SK-N-SH treated with all-trans-retinoic acid at 6 μM for 48 hours (cell line): ENCODE data around the gene GLDN.

ENCODE experiments used
- ATAC-seq: fragments of 200-7000 bp; cut with Tn5 transposase; 3 replicates; pipeline ENCODE4 v1.9.1; 2020; ENCODE audit warnings: mild to moderate bottlenecking, moderate library complexity
- ARNTL ChIP-seq: fragments of 450-650 bp; formaldehyde crosslinking; IDR thresholded peaks from 2 replicates; pipeline ENCODE4 v1.5.0; 2020; ENCODE audit warnings: low read depth, mild to moderate bottlenecking, moderate library complexity, borderline replicate concordance
- BACH2 ChIP-seq: fragments of 250-450 bp; sonication (Bioruptor Pico); IDR thresholded peaks from 2 replicates; pipeline ENCODE4 v1.9.0; 2021; ENCODE audit warnings: mild to moderate bottlenecking, borderline replicate concordance
- ESRRG ChIP-seq: fragments of 250-450 bp; sonication (Bioruptor Pico); IDR thresholded peaks from 2 replicates; pipeline ENCODE4 v1.6.1; 2021; ENCODE audit warnings: mild to moderate bottlenecking
- GLIS3 ChIP-seq: fragments of 250-450 bp; sonication (Bioruptor Pico); IDR thresholded peaks from 2 replicates; pipeline ENCODE4 v1.5.0; 2020; ENCODE audit warnings: mild to moderate bottlenecking, moderate library complexity
- OSR1 ChIP-seq: fragments of 250-450 bp; sonication (Bioruptor Pico); IDR thresholded peaks from 2 replicates; pipeline ENCODE4 v1.8.0; 2022; ENCODE audit warnings: moderate library complexity, mild to moderate bottlenecking, inconsistent platforms
- RARB ChIP-seq: fragments of 250-450 bp; sonication (Bioruptor Pico); IDR thresholded peaks from 2 replicates; pipeline ENCODE4 v1.8.0; 2021; ENCODE audit warnings: mild to moderate bottlenecking, moderate library complexity
- SNAI2 ChIP-seq: fragments of 250-450 bp; sonication (Bioruptor Pico); IDR thresholded peaks from 2 replicates; pipeline ENCODE4 v1.5.0; 2020; ENCODE audit warnings: mild to moderate bottlenecking, moderate library complexity
- TCF4 ChIP-seq: fragments of 250-450 bp; sonication (Bioruptor Pico); IDR thresholded peaks from 2 replicates; pipeline ENCODE4 v1.8.0; 2021; ENCODE audit warnings: mild to moderate bottlenecking, moderate library complexity, borderline replicate concordance
- TOX ChIP-seq: fragments of 250-450 bp; sonication (Bioruptor Pico); IDR thresholded peaks from 2 replicates; pipeline ENCODE4 v1.8.0; 2021; ENCODE audit warnings: mild to moderate bottlenecking, moderate library complexity, borderline replicate concordance
- ZC3H10 ChIP-seq: fragments of 250-450 bp; sonication (Bioruptor Pico); IDR thresholded peaks from 2 replicates; pipeline ENCODE4 v1.5.1; 2021; ENCODE audit warnings: mild to moderate bottlenecking, moderate library complexity
- ZFP3 ChIP-seq: fragments of 250-450 bp; sonication (Bioruptor Pico); IDR thresholded peaks from 2 replicates; pipeline ENCODE4 v1.5.0; 2020; ENCODE audit warnings: mild to moderate bottlenecking, moderate library complexity
- ZFP30 ChIP-seq: fragments of 450-650 bp; formaldehyde crosslinking; IDR thresholded peaks from 2 replicates; pipeline ENCODE4 v1.5.0; 2022; ENCODE audit warnings: mild to moderate bottlenecking, moderate library complexity
- ZNF565 ChIP-seq: fragments of 450-650 bp; formaldehyde crosslinking; conservative IDR thresholded peaks from 2 replicates; pipeline ENCODE4 v1.5.0; 2020; ENCODE audit warnings: low read depth, mild to moderate bottlenecking, moderate library complexity
- ZNF70 ChIP-seq: fragments of 450-650 bp; formaldehyde crosslinking; IDR thresholded peaks from 2 replicates; pipeline ENCODE4 v1.5.0; 2020; ENCODE audit warnings: mild to moderate bottlenecking, moderate library complexity
- ZNF8 ChIP-seq: fragments of 450-650 bp; formaldehyde crosslinking; IDR thresholded peaks from 2 replicates; pipeline ENCODE4 v1.5.0; 2020; ENCODE audit warnings: mild to moderate bottlenecking, moderate library complexity
- TF ChIP-seq, protein P1 (sequence below): fragments of 250-450 bp; sonication (Bioruptor Pico); IDR thresholded peaks from 2 replicates; pipeline ENCODE4 v1.5.1; 2020; ENCODE audit warnings: low read depth, mild to moderate bottlenecking, moderate library complexity
- TF ChIP-seq, protein P2 (sequence below): fragments of 250-450 bp; sonication (Bioruptor Pico); IDR thresholded peaks from 2 replicates; pipeline ENCODE4 v1.5.0; 2020; ENCODE audit warnings: mild to moderate bottlenecking, moderate library complexity
- TF ChIP-seq, protein P3 (sequence below): fragments of 250-450 bp; sonication (Bioruptor Pico); IDR thresholded peaks from 2 replicates; pipeline ENCODE4 v1.5.1; 2021; ENCODE audit warnings: mild to moderate bottlenecking, moderate library complexity
- TF ChIP-seq, protein P4 (sequence below): fragments of 250-450 bp; sonication (Bioruptor Pico); IDR thresholded peaks from 2 replicates; pipeline ENCODE4 v1.8.0; 2021; ENCODE audit warnings: low read depth, mild to moderate bottlenecking, moderate library complexity, borderline replicate concordance
- TF ChIP-seq, protein P5 (sequence below): fragments of 250-450 bp; sonication (Bioruptor Pico); IDR thresholded peaks from 2 replicates; pipeline ENCODE4 v1.8.0; 2020; ENCODE audit warnings: mild to moderate bottlenecking, moderate library complexity, borderline replicate concordance

GLDN gene

DNA sequence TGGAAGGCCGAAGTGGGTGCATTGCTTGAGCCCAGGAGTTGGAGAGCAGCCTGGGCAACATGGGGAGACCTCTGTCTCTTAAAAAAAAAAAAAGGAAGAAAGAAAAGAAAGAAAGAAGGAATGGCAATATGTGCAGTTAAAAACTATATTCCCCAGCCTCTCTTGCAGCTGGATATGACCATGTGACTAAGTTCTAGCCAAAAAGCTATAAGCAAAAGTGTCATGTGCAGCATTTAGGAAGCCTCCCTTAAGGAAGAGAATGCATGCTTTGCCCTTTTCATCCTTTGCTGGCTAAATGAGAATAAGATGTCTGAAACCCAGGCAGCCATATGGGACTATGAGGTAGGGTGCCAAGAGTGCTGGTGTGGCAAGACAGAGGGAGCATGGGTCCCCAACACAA is 24.8 kb upstream of the GLDN start:
- TF ChIP-seq RARB (no peak), ZFP3 (CRISPR knock-in tag) (no peak), BACH2 (CRISPR knock-in tag) (no peak)
- TF ChIP-seq, protein P1, sequence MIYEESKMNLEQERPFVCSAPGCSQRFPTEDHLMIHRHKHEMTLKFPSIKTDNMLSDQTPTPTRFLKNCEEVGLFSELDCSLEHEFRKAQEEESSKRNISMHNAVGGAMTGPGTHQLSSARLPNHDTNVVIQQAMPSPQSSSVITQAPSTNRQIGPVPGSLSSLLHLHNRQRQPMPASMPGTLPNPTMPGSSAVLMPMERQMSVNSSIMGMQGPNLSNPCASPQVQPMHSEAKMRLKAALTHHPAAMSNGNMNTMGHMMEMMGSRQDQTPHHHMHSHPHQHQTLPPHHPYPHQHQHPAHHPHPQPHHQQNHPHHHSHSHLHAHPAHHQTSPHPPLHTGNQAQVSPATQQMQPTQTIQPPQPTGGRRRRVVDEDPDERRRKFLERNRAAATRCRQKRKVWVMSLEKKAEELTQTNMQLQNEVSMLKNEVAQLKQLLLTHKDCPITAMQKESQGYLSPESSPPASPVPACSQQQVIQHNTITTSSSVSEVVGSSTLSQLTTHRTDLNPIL: no peak
- no peak for ATAC-seq

DNA sequence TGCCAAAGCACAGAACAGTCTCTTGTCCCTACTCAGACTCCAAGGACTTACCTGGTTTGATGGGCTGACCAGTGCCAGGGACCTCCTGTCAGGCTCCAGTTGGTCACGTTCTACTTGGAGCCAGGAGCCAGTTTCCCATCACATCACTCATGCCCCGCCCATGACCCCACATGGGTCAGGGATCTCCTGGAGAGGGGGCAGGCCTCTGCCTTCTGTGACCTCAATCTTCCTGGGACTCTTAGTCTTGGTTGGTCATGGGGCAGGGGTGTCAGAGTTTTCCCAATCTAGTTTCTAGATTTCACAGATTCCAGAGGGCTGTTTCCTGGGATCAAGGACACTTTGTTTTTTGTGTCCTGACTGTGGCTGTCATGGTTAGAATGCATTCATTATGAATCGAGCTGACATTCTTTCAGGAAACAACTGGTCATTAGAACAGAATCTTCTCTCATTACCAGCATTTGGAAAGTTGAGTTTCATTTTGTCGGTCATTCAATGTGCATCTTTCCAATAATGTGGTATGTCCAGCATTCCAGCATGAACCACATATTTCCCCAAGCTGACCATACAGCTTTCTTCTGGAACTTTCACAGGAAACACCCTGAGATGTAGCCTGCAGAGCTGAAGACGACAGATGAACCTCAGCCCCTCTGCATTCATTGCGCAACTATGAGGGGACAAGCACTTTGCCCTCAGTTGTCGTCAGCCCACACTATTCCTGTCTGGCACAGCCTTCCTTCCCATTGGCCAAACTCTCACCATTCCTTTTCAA is 22.9 kb upstream of the GLDN start:
- TF ChIP-seq, protein P2, sequence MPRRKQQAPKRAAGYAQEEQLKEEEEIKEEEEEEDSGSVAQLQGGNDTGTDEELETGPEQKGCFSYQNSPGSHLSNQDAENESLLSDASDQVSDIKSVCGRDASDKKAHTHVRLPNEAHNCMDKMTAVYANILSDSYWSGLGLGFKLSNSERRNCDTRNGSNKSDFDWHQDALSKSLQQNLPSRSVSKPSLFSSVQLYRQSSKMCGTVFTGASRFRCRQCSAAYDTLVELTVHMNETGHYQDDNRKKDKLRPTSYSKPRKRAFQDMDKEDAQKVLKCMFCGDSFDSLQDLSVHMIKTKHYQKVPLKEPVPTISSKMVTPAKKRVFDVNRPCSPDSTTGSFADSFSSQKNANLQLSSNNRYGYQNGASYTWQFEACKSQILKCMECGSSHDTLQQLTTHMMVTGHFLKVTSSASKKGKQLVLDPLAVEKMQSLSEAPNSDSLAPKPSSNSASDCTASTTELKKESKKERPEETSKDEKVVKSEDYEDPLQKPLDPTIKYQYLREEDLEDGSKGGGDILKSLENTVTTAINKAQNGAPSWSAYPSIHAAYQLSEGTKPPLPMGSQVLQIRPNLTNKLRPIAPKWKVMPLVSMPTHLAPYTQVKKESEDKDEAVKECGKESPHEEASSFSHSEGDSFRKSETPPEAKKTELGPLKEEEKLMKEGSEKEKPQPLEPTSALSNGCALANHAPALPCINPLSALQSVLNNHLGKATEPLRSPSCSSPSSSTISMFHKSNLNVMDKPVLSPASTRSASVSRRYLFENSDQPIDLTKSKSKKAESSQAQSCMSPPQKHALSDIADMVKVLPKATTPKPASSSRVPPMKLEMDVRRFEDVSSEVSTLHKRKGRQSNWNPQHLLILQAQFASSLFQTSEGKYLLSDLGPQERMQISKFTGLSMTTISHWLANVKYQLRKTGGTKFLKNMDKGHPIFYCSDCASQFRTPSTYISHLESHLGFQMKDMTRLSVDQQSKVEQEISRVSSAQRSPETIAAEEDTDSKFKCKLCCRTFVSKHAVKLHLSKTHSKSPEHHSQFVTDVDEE (CRISPR knock-in tag): no peak
- no peak for TF ChIP-seq ARNTL (CRISPR knock-in tag)
- TF ChIP-seq ZNF8 (CRISPR knock-in tag): no peak
- TF ChIP-seq, protein P3, sequence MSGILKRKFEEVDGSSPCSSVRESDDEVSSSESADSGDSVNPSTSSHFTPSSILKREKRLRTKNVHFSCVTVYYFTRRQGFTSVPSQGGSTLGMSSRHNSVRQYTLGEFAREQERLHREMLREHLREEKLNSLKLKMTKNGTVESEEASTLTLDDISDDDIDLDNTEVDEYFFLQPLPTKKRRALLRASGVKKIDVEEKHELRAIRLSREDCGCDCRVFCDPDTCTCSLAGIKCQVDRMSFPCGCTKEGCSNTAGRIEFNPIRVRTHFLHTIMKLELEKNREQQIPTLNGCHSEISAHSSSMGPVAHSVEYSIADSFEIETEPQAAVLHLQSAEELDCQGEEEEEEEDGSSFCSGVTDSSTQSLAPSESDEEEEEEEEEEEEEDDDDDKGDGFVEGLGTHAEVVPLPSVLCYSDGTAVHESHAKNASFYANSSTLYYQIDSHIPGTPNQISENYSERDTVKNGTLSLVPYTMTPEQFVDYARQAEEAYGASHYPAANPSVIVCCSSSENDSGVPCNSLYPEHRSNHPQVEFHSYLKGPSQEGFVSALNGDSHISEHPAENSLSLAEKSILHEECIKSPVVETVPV: no peak
- no peak for TF ChIP-seq SNAI2 (CRISPR knock-in tag)
- no peak for ATAC-seq

DNA sequence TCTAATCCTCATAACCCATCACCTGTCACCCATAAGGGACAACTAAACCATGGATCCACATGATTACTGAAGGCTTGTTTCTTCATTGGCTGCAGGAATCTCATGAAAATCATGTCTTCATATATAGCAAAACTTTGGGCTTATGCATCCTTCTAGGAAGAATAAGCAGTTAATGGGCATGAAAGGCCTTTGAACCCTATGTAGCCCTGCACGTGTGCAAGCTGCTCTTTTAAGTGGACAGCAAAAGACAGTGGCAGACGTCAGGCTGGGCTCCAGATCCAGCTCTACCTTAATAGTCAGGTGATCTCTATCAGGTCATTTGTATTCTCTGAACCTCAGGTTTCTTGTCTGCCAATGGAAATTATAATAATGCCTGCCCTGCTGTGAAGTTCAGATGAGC is 21.9 kb upstream of the GLDN start:
- TF ChIP-seq GLIS3 (CRISPR knock-in tag) (no peak), RARB (no peak), ZFP3 (CRISPR knock-in tag) (no peak), ZNF70 (CRISPR knock-in tag) (no peak), ARNTL (CRISPR knock-in tag) (no peak), SNAI2 (CRISPR knock-in tag) (no peak), TCF4 (no peak)
- no peak for ATAC-seq

DNA sequence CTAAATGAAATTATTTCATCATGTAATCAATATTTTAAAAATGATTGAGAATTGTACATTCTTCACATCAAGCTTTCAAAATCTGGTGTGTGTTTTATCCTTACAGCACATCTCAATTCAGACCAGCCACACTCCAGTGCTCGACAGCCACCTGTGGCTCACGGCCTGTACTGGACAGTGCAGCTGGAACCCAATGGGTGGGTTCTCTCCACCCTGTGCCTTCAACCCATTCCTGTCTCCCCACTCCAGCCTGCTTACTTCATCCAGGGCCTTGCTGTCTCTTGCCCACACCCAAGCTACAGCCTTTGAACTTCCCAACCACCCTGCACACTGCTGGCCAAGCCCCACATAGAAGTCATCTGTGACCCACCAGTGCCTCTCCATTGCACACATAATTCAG is 20.6 kb upstream of the GLDN start:
- ATAC-seq: no peak
- TF ChIP-seq TOX (CRISPR knock-in tag) (no peak), ZNF70 (CRISPR knock-in tag) (no peak)

DNA sequence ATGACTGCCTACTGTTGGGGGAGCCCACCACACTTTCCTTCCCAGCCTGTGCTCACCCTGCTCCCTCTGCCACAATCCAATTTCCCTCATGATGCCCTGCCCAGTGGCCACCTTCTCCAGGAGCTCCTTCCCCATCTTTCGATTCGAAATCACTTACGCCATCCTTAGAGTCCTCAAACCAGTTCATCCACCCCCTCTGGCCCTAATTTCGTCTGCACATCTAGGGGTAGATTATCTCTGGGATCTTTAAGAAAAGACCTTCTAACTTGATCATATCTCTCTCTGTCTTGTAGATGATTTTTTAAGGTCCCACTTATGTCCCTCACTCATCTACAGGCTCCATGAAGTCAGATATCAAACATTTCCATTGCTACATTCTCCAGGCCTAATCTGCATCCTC is 20.1 kb upstream of the GLDN start:
- no peak for ATAC-seq
- TF ChIP-seq ZFP3 (CRISPR knock-in tag) (no peak), ESRRG (CRISPR knock-in tag) (no peak), ZNF565 (CRISPR knock-in tag) (no peak), RARB (no peak), TCF4 (no peak), ZC3H10 (CRISPR knock-in tag) (no peak), TOX (CRISPR knock-in tag) (no peak), ZNF70 (CRISPR knock-in tag) (no peak), ZFP30 (CRISPR knock-in tag) (no peak), OSR1 (CRISPR knock-in tag) (no peak), ZNF8 (CRISPR knock-in tag) (no peak)
- TF ChIP-seq, protein P2 (CRISPR knock-in tag): no peak
- TF ChIP-seq, protein P4, sequence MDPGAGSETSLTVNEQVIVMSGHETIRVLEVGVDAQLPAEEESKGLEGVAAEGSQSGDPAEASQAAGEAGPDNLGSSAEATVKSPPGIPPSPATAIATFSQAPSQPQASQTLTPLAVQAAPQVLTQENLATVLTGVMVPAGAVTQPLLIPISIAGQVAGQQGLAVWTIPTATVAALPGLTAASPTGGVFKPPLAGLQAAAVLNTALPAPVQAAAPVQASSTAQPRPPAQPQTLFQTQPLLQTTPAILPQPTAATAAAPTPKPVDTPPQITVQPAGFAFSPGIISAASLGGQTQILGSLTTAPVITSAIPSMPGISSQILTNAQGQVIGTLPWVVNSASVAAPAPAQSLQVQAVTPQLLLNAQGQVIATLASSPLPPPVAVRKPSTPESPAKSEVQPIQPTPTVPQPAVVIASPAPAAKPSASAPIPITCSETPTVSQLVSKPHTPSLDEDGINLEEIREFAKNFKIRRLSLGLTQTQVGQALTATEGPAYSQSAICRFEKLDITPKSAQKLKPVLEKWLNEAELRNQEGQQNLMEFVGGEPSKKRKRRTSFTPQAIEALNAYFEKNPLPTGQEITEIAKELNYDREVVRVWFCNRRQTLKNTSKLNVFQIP (CRISPR knock-in tag): no peak
- TF ChIP-seq, protein P1: no peak
- TF ChIP-seq, protein P5, sequence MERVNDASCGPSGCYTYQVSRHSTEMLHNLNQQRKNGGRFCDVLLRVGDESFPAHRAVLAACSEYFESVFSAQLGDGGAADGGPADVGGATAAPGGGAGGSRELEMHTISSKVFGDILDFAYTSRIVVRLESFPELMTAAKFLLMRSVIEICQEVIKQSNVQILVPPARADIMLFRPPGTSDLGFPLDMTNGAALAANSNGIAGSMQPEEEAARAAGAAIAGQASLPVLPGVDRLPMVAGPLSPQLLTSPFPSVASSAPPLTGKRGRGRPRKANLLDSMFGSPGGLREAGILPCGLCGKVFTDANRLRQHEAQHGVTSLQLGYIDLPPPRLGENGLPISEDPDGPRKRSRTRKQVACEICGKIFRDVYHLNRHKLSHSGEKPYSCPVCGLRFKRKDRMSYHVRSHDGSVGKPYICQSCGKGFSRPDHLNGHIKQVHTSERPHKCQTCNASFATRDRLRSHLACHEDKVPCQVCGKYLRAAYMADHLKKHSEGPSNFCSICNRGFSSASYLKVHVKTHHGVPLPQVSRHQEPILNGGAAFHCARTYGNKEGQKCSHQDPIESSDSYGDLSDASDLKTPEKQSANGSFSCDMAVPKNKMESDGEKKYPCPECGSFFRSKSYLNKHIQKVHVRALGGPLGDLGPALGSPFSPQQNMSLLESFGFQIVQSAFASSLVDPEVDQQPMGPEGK (CRISPR knock-in tag): no peak
